ENCODE data around the gene MYO10.

DNA sequence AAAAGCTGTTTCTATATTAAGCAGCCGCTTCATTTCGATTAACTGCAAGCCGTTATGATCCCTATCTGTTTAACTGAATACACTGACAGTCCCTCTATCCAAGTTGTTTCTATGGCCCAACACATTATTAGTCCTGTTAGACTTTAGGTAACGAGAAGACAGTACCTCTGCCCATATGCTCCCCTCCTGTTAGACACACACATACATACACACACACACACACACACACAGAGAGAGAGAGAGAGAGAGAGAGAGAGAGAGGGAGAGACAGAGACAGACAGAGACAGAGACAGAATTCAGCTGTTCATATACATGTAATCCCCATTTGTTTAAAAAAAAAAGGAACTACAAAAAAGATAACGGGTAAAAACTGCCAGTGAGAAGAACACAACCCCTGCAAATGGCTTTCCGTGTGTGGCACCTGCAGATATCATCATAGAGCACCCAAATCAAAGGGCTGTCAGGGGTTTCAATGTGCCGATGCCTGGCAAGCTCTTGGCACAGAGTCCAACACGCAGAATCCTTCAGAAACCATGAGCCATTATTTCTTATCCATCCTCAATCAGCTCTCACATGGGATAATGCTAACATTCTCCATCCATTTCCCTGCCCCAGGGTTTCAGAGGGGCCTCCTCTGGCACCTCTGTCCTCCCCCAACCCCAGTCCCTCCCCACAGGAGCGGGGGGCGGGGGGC, 144.0 kb downstream of the MYO10 start:
- TF ChIP-seq, protein P1, sequence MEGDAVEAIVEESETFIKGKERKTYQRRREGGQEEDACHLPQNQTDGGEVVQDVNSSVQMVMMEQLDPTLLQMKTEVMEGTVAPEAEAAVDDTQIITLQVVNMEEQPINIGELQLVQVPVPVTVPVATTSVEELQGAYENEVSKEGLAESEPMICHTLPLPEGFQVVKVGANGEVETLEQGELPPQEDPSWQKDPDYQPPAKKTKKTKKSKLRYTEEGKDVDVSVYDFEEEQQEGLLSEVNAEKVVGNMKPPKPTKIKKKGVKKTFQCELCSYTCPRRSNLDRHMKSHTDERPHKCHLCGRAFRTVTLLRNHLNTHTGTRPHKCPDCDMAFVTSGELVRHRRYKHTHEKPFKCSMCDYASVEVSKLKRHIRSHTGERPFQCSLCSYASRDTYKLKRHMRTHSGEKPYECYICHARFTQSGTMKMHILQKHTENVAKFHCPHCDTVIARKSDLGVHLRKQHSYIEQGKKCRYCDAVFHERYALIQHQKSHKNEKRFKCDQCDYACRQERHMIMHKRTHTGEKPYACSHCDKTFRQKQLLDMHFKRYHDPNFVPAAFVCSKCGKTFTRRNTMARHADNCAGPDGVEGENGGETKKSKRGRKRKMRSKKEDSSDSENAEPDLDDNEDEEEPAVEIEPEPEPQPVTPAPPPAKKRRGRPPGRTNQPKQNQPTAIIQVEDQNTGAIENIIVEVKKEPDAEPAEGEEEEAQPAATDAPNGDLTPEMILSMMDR (IDR thresholded peaks at IDR 0.05; ENCODE audit: borderline replicate concordance, extremely low read depth, low read length, poor library complexity, severe bottlenecking), result no peak
- TF ChIP-seq EZH2 (IDR thresholded peaks at IDR 0.05; ENCODE audit: borderline replicate concordance, low read depth, low read length, severe bottlenecking), result no peak
